ENCODE measurements around the gene KRTAP6-1. TPM values are rescaled to one million over a fixed set of nuclear protein-coding genes. Genes with fewer than 3 reads are reported as not detected.

The KRTAP6-1 gene
- total and polyA plus RNA-seq, 12 donors, result not detected

GRCh38 chr21:30616125-30616524 lies 2.4 kb upstream of the KRTAP6-1 start, which contains the start of gene KRTAP20-1:
Gene KRTAP20-1, plus strand, starts transcription at chr21:30616425. Its CDS starts 30 bp downstream, at chr21:30616455.
- Histone ChIP-seq H3K36me3 (replicated peaks in 1 of 2) (no peaks in the 10 kb centered on the region), H3K4me3 (no peak within 1 kb of the TSS), H3K27me3 (no peaks in the 10 kb centered on the region), H3K27ac (no peak within 1 kb of the TSS), H3K4me1 (replicated peaks in 1 of 2) (no peaks in the 10 kb centered on the region), H3K9me3 (replicated peaks in 1 of 3) (no peaks in the 10 kb centered on the region)
- intact Hi-C loops (cut with DNase I), result no loop called here
- WGBS, 4 donors, result 79 to 93% (median 91%) methylated on average over 2 of the region's 2 CpGs
- no peak for DNase-seq
- TF ChIP-seq POLR2A (IDR thresholded peaks at IDR 0.05) (no peak), CTCF (IDR thresholded peaks at IDR 0.05) (no peak)

- TF ChIP-seq POLR2A (IDR thresholded peaks at IDR 0.05), result no peak
- no peak for TF ChIP-seq CTCF (IDR thresholded peaks at IDR 0.05)
- no peaks in the 10 kb centered on the region for H3K27me3 ChIP-seq
- H3K9me3 ChIP-seq (replicated peaks in 1 of 3), result no peaks in the 10 kb centered on the region
- intact Hi-C loops (cut with DNase I), result no loop called here
- H3K27ac ChIP-seq, result no peak overlapping the region
- no peak overlapping the region for H3K4me3 ChIP-seq
- H3K4me1 ChIP-seq (replicated peaks in 1 of 2), result no peaks in the 10 kb centered on the region
- no peaks in the 10 kb centered on the region for H3K36me3 ChIP-seq (replicated peaks in 1 of 2)
- no peak for DNase-seq
Measured at GRCh38 chr21:30615199-30615598, 1.5 kb upstream of the KRTAP6-1 start.

GRCh38 chr21:30612132-30612531 lies 1.6 kb downstream of the KRTAP6-1 start:
- no peak for TF ChIP-seq CTCF (IDR thresholded peaks at IDR 0.05)
- TF ChIP-seq POLR2A (IDR thresholded peaks at IDR 0.05), result no peak
- WGBS, 4 donors, result 64 to 88% (median 81%) methylated on average over 2 of the region's 2 CpGs
- H3K27ac ChIP-seq, result no peak overlapping the region
- no peaks in the 10 kb centered on the region for H3K9me3 ChIP-seq (replicated peaks in 1 of 3)
- no peak overlapping the region for H3K4me3 ChIP-seq
- H3K36me3 ChIP-seq (replicated peaks in 1 of 2), result no peaks in the 10 kb centered on the region
- intact Hi-C loops (cut with DNase I), result no loop called here
- H3K27me3 ChIP-seq, result no peaks in the 10 kb centered on the region
- no peak for DNase-seq
- no peaks in the 10 kb centered on the region for H3K4me1 ChIP-seq (replicated peaks in 1 of 2)

- H3K27me3 ChIP-seq, result no peaks in the 10 kb centered on the region
- no peak overlapping the region for H3K4me3 ChIP-seq
- no peaks in the 10 kb centered on the region for H3K36me3 ChIP-seq (replicated peaks in 1 of 2)
- H3K27ac ChIP-seq, result no peak overlapping the region
- H3K4me1 ChIP-seq (replicated peaks in 1 of 2), result no peaks in the 10 kb centered on the region
- no peak for TF ChIP-seq POLR2A (IDR thresholded peaks at IDR 0.05)
- no peak for TF ChIP-seq CTCF (IDR thresholded peaks at IDR 0.05)
- WGBS, 4 donors, result 78 to 100% (median 93%) methylated on average over 1 to 2 of the region's 2 CpGs
- no peaks in the 10 kb centered on the region for H3K9me3 ChIP-seq (replicated peaks in 1 of 3)
- intact Hi-C loops (cut with DNase I), result no loop called here
- DNase-seq, result no peak
Measured at GRCh38 chr21:30605968-30606367, 7.8 kb downstream of the KRTAP6-1 start.
